AG04450 (cell line): Measurements from ENCODE around the gene RPS26. TPM values are rescaled to one million over a fixed set of nuclear protein-coding genes. Genes with fewer than 3 reads are reported as not detected.

Experiments
- CTCF ChIA-PET: fragments of 300-600, 350-600 bp; formaldehyde crosslinking; extraction: SDS; loops from one replicate; lab custom pipeline; 2022; ENCODE audit warnings: antibody characterized with exemption, inconsistent platforms; lab: Charles Lee
- POLR2A ChIA-PET: fragments of 350-600 bp; formaldehyde crosslinking; extraction: SDS; loops from one replicate; lab custom pipeline; 2021; ENCODE audit warnings: antibody characterized with exemption, inconsistent platforms; lab: Yijun Ruan, JAX
- DNase-seq: peaks from one replicate; pipeline ENCODE4 v3.0.0-alpha.2; 2011; ENCODE audit warnings: low read depth, low spot score
- H3K27ac ChIP-seq: one replicate; pipeline ENCODE4 v1.5.1; 2012; ENCODE audit warnings: low read depth, low read length, control low read depth
- H3K27me3 ChIP-seq: one replicate; pipeline ENCODE4 v1.6.0; 2012; ENCODE audit warnings: low read length; ENCODE audit not compliant: control insufficient read depth, insufficient read depth
- H3K4me3 ChIP-seq: 2 replicates; pipeline ENCODE4 v1.5.1; 2011; ENCODE audit warnings: mild to moderate bottlenecking, low read depth, low read length, control low read depth
- H3K9me3 ChIP-seq: 2 replicates; pipeline ENCODE4 v1.5.1; 2012; ENCODE audit warnings: low read length; ENCODE audit not compliant: control insufficient read depth, insufficient read depth
- polyA plus RNA-seq: library from polyadenylated mRNA; depleted of rRNA; stranded (reverse); fragments of >200 nt; gene quantifications from 2 replicates; pipeline ENCODE4 v1.2.3, GENCODE V29; 2011
- TF ChIP-seq, protein P1 (sequence below): IDR thresholded peaks from 2 replicates; pipeline ENCODE4 v1.5.1; 2011; ENCODE audit warnings: low read depth, low read length, control low read depth, inconsistent platforms

RPS26 gene
- polyA plus RNA-seq, 1 experiment: 348 TPM

DNA sequence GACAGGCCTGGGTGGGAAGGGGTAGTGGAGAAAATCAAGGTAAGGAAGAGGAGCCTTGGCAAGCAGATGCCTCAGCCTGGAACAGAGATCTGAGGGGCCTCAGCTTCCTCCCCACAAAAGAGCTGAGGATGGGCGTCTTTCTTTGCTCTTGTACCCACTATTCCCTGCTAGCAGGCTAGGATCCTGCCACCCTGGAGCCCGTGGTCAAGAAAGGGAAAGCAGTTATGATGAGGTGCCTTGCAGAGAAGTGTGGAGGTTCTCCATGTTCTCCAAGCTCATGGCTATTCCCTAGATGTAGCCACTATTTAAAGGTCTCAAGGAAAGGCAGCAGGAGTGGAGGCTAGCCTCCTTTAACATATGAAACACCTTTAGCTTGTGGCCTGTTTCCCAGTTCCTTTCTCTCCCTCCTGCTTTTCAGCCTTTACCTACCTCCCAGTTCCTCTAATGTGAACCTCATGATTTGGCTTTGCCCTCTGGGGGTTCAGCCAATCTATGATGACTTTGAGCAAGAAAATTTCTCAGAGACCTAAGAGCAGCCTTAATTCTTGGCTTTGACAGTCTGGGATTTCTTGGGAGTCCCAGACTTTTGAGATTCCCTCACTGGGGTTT lies 19.7 kb upstream of the RPS26 start:
- H3K9me3 ChIP-seq: no peaks in the 10 kb centered on the region
- no peaks in the 10 kb centered on the region for H3K27me3 ChIP-seq
- peak overlapping the region; percentile 57 for H3K4me3 ChIP-seq
- DNase-seq: no peak
- ChIA-PET CTCF (interaction anchor here (0.7 to 2.7 kb wide), 3 partner anchors 8 to 25 kb away, joined by 3 to 18 read pairs (median 7); partner anchors contain the start of gene SUOX), POLR2A (interaction anchor here (1.7 to 2.9 kb wide), 2 partner anchors 25 to 48 kb away, joined by 4 to 9 read pairs; partner anchors contain the start of genes RAB5B and SUOX)
- TF ChIP-seq, protein P1, sequence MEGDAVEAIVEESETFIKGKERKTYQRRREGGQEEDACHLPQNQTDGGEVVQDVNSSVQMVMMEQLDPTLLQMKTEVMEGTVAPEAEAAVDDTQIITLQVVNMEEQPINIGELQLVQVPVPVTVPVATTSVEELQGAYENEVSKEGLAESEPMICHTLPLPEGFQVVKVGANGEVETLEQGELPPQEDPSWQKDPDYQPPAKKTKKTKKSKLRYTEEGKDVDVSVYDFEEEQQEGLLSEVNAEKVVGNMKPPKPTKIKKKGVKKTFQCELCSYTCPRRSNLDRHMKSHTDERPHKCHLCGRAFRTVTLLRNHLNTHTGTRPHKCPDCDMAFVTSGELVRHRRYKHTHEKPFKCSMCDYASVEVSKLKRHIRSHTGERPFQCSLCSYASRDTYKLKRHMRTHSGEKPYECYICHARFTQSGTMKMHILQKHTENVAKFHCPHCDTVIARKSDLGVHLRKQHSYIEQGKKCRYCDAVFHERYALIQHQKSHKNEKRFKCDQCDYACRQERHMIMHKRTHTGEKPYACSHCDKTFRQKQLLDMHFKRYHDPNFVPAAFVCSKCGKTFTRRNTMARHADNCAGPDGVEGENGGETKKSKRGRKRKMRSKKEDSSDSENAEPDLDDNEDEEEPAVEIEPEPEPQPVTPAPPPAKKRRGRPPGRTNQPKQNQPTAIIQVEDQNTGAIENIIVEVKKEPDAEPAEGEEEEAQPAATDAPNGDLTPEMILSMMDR: no peak
- no peak overlapping the region for H3K27ac ChIP-seq

DNA sequence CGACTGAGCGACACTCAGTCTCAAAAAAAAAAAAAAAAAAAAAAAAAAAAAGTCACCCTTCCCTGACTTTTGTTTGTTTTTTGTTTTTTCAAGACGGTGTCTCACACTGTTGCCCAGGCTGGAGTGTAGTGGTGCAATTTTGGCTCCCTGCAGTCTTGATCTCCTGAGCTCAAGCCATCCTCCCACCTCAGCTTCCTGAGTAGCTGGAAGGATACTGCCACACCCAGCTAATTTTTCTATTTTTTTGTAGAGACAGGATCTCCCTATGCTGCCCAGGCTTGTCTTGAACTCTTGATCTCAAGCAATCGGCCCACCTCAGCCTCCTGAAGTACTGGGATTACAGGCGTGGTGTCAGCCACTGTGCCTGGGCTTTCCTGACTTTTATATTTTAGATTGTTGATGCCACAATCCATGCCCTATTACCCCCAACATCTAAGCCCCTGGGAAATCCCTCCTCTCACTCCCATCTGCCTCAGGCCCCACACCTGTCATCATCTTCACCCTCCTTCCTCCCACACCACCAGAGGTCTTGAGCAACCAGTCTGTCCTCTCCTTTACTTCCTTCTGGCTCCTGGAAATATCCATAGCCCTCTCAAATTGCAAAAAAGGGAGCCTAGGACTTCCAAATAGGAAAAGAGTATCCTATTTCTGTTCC lies 13.1 kb upstream of the RPS26 start:
- no peak for DNase-seq
- Histone ChIP-seq H3K27me3 (no peaks in the 10 kb centered on the region), H3K9me3 (no peaks in the 10 kb centered on the region), H3K27ac (peak overlapping the region; percentile 65), H3K4me3 (no peak overlapping the region)
- ChIA-PET POLR2A (interaction anchor here (0.6 kb wide), 1 partner anchor 8 kb away, joined by 3 read pairs; no protein-coding TSS in a partner anchor), CTCF (interaction anchor here (0.6 to 3.1 kb wide), 19 partner anchors 8 to 289 kb away, joined by 3 to 104 read pairs (median 8); partner anchors contain the start of genes IKZF4, PA2G4, RAB5B and SUOX)
- TF ChIP-seq, protein P1: no peak

DNA sequence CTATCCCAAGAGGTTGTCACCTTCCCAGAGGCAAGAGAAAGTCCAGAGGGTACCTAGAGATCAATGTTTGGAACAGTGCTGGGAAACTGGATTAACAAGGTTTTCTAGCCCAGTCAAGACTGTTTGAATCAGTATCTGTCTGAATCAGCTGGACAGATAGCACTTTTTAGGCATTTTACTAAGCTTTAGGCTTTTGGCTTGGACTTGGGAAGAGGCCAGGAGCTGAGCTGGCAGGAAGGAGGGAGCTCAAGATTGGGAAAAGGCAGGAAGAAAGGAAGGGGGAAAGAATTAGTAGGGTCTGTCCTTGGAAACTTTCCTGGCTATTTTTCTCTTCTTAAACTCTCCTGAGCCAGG lies 12.6 kb upstream of the RPS26 start:
- CTCF ChIA-PET: interaction anchor here (0.6 to 3.1 kb wide), 22 partner anchors 8 to 290 kb away, joined by 3 to 104 read pairs (median 7); partner anchors contain the start of genes IKZF4, PA2G4, RAB5B and SUOX
- no peak overlapping the region for H3K4me3 ChIP-seq
- DNase-seq: no peak
- TF ChIP-seq, protein P1: no peak
- POLR2A ChIA-PET: interaction anchor here (0.9 kb wide), 1 partner anchor 9 kb away, joined by 5 read pairs; the partner anchor contains the start of gene IKZF4
- H3K9me3 ChIP-seq: no peaks in the 10 kb centered on the region
- H3K27me3 ChIP-seq: no peaks in the 10 kb centered on the region
- H3K27ac ChIP-seq: peak overlapping the region; percentile 65

DNA sequence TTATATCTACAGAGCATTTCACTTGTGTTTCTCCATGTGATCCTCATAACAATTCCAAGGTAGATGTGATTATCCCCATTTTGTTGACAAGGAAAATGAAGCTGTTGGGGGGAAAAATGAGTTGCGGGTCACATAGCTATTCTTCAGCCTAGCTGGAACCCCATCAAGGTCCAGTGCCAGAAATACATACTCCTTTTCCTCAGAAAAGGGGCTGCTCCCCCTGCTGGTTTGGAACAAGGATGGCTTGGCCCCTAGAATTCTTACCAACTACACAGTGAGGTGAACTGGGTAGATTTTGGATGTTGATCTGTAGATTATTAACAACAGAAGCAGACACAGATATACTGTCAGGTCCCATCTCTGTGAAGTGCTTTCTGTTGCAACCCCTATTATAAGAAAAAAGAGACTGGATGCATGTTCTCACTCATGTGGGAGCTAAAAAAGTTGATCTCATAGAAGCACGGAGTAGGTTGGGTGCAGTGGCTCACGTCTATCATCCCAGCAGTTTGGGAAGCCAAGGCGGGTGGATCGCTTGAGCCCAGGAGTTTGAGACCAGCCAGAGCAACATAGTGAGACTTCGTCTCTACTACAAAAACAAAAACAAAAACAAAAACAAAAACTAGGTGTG lies 11.9 kb upstream of the RPS26 start:
- DNase-seq: no peak
- ChIA-PET POLR2A (interaction anchor here (0.9 kb wide), 1 partner anchor 9 kb away, joined by 5 read pairs; the partner anchor contains the start of gene IKZF4), CTCF (interaction anchor here (0.6 to 3.1 kb wide), 25 partner anchors 9 to 319 kb away, joined by 3 to 104 read pairs (median 5); partner anchors contain the start of genes IKZF4, PA2G4, RAB5B and SUOX)
- H3K27me3 ChIP-seq: no peaks in the 10 kb centered on the region
- H3K4me3 ChIP-seq: no peak overlapping the region
- H3K9me3 ChIP-seq: no peaks in the 10 kb centered on the region
- no peak overlapping the region for H3K27ac ChIP-seq
- TF ChIP-seq, protein P1: peak; percentile 89
